Thyroid gland (tissue), 4 donors: ENCODE results near the gene NCKAP5L.

ENCODE experiments used
- CTCF ChIP-seq, 6 experiments: fragments of 200-600 bp in 3 of 6; fragments of 450-650 bp in 3 of 6; sonication (generic) in 3 of 6; IDR thresholded peaks; one replicate each; pipeline ENCODE4 v1.5.1; 2016 to 2019; ENCODE audit warnings: antibody characterized with exemption in 6 of 6, mild to moderate bottlenecking in 2 of 6, inconsistent platforms in 1 of 6, moderate library complexity in 1 of 6
- POLR2A ChIP-seq, 2 donors: fragments of 450-650 bp; IDR thresholded peaks; one replicate each; pipeline ENCODE4 v1.6.1; 2017; ENCODE audit warnings: antibody characterized with exemption in 2 of 2, mild to moderate bottlenecking in 2 of 2, moderate library complexity in 1 of 2

- TF ChIP-seq CTCF (IDR thresholded peaks at IDR 0.05) = no peak
- no peak for TF ChIP-seq POLR2A (IDR thresholded peaks at IDR 0.05)
These were observed 48.9 kb upstream of the NCKAP5L start for GRCh38 chr12:49877066-49877465.
